WTC11 (cell line): ENCODE measurements around the gene NTMT2.

Source experiments
- ATF2 ChIP-seq: sonication (generic); formaldehyde crosslinking; IDR thresholded peaks from 2 replicates; pipeline ENCODE4 v1.8.1; 2022; ENCODE audit warnings: low read depth, missing genetic modification reagents, borderline replicate concordance
- JUN ChIP-seq: sonication (generic); formaldehyde crosslinking; IDR thresholded peaks from 2 replicates; pipeline ENCODE4 v1.8.0; 2023; ENCODE audit warnings: mild to moderate bottlenecking, missing genetic modification reagents
- PRDM15 ChIP-seq: sonication (generic); formaldehyde crosslinking; IDR thresholded peaks from 2 replicates; pipeline ENCODE4 v1.8.0; 2022; ENCODE audit warnings: missing genetic modification reagents
- TF ChIP-seq, protein P1 (sequence below): fragments of 200-600 bp; IDR thresholded peaks from 2 replicates; pipeline ENCODE4 v1.8.0; 2022; ENCODE audit warnings: antibody characterized with exemption
- TF ChIP-seq, protein P2 (sequence below): sonication (generic); formaldehyde crosslinking; conservative IDR thresholded peaks from 2 replicates; pipeline ENCODE4 v1.8.1; 2022; ENCODE audit warnings: mild to moderate bottlenecking, missing genetic modification reagents

DNA sequence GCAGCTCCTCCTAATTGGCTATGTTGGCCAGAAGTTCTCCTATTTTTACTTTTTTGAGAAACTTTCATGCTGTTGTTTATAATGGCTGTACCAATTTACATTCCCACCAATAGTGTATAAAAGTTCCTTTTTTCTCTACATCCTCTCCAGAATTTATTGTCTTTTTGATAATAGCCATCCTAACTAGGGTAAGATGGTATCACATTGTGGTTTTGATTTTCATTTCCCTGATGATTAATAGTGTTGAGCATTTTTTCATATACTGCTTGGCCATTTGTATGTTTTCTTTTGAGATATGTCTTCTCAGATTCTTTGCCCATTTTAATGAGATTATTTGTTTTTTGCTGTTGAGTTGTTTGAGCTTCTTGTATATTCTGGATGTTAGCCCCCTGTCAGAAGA is 46.8 kb downstream of the NTMT2 start:
- TF ChIP-seq PRDM15 (CRISPR knock-in tag) (no peak), JUN (CRISPR knock-in tag) (no peak), ATF2 (CRISPR knock-in tag) (no peak)
- TF ChIP-seq, protein P1, sequence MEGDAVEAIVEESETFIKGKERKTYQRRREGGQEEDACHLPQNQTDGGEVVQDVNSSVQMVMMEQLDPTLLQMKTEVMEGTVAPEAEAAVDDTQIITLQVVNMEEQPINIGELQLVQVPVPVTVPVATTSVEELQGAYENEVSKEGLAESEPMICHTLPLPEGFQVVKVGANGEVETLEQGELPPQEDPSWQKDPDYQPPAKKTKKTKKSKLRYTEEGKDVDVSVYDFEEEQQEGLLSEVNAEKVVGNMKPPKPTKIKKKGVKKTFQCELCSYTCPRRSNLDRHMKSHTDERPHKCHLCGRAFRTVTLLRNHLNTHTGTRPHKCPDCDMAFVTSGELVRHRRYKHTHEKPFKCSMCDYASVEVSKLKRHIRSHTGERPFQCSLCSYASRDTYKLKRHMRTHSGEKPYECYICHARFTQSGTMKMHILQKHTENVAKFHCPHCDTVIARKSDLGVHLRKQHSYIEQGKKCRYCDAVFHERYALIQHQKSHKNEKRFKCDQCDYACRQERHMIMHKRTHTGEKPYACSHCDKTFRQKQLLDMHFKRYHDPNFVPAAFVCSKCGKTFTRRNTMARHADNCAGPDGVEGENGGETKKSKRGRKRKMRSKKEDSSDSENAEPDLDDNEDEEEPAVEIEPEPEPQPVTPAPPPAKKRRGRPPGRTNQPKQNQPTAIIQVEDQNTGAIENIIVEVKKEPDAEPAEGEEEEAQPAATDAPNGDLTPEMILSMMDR: no peak
- TF ChIP-seq, protein P2, sequence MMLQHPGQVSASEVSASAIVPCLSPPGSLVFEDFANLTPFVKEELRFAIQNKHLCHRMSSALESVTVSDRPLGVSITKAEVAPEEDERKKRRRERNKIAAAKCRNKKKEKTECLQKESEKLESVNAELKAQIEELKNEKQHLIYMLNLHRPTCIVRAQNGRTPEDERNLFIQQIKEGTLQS (CRISPR knock-in tag): no peak
